Fibroblast of skin of left biceps (primary cell): Measurements from ENCODE around the gene SHB.

Source experiments
- DNase-seq, 2 experiments: peaks; one replicate each; pipeline ENCODE4 v3.0.0-alpha.2; 2013; ENCODE audit warnings: low read depth in 2 of 2

The SHB gene, protein sequence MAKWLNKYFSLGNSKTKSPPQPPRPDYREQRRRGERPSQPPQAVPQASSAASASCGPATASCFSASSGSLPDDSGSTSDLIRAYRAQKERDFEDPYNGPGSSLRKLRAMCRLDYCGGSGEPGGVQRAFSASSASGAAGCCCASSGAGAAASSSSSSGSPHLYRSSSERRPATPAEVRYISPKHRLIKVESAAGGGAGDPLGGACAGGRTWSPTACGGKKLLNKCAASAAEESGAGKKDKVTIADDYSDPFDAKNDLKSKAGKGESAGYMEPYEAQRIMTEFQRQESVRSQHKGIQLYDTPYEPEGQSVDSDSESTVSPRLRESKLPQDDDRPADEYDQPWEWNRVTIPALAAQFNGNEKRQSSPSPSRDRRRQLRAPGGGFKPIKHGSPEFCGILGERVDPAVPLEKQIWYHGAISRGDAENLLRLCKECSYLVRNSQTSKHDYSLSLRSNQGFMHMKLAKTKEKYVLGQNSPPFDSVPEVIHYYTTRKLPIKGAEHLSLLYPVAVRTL

DNA sequence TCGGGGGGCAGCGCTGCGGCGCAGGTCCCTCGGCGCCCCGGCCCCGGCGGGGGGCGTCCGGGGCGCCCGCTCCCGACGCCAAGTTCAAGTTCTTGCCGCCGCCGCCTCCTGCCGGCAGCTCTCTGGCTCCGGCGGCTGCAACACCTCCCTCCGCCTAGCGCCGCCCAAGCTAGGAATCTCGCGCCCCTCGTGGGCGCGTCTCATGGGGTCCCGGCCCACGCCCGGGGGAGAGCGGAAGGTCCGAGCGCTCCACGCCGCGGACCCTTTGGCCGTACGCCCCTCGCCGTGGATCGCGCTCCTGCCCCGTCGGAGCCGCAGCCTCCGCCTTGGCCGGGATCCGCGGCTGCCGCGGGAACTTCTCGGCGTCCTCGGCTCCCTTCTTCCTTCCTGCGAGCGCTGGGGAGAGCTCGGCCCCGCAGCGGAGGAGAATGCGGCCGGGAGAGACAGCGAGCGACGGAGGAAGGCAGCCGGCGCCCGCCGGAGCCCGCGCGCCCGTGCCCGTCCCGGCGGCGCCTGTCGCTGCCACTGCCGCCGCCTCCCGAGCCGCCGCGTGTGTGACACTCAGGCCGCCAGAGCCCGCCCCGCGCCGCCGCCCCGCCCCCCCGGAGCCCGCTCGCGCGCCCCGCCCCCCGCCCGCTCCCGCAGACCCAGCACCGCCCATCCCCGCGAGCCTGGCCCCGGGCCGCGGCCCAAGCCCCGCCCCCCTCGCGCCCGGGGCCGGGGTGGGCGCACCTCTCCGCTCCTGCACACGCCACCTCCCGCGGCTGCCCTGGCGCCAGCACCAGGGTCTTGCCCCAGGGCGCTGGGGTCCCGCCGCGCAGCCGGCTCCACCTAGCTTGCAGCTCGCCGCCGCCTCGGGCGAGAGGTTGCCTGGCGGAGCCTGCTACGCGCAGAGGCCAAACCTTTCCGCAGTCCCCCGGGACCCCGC, at the start of gene SHB:
Gene SHB (minus strand): TSS at position 527 of the 928 bp plus-strand sequence. CDS start 582 bp downstream, outside the sequence.
- no peak for DNase-seq

DNA sequence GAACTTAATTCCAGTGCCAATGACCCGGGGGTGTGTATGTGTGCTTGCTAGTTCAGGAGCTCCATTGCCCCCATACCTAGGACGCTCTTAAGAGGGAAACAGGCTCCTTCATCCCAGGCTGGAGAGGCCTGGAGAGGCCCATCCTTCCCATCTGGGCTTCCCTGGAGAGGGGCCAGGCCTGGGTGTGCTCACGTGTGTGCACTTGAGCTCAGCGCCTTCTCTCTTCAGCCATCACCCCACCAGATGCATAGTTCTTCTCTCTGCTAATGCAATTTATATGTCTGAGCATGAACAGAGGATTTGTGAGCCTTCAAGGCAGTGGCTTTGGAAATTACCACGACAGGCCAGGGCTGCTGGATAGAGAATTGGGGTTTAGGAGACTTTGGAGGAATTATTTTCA, 48.6 kb upstream of the SHB start:
- DNase-seq = no peak

DNA sequence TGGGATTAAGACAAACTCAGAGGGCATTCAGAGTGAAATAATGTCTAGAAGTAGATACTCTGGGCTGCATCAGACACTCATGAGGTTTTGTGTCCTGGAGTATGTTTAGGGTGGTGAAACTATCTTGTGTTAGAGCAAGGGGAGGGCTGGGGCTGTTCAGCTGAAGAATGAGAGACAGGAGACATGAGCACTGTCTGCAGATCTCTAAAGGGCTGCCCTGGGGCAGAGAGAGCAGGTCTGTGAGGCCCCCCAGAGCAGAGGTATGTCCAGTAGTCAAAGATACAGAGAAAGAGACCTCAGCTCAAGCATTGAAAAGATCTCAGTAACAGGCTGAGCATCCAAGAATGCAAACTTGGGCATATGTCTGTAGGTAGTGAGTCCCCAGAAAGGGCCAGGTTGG, 45.9 kb upstream of the SHB start:
- no peak for DNase-seq

DNA sequence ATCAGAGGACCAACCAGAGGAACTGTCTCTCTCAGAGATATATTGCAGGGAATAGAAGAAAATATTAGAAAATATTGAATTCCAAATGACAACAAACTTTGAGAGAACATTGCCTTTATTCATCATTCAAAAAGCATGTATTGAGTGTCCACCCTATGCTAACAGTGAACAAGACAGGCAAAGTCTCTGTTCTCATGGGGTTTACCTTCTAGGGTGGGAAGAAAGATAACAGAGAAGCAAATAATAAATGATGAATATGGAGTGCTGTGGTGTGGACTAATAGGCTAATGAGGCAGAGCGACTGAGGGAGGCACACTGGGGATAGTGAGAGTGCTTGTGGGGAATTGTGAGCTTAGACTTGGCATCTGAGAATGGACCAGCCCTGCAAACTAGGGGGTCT, 43.4 kb upstream of the SHB start:
- no peak for DNase-seq

DNA sequence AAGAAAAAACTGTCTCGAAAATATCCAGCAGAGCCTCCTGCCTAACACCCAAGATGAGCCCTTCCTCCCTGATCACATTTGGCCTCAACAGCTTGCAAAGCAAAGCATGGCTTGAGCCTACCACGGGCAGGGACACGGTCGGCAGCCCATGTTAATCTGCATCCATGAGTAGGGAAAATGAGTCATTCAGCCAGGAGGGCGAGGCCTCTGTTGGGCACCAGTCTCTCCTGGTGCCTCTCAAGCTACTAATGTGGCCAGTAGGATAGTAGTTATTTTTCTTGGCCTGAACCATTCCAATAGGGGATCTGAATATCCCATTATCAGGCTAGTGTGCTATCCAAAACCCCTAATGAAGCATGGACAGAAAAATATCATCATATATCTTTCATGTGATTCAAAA, 43.0 kb upstream of the SHB start:
- DNase-seq = no peak

DNA sequence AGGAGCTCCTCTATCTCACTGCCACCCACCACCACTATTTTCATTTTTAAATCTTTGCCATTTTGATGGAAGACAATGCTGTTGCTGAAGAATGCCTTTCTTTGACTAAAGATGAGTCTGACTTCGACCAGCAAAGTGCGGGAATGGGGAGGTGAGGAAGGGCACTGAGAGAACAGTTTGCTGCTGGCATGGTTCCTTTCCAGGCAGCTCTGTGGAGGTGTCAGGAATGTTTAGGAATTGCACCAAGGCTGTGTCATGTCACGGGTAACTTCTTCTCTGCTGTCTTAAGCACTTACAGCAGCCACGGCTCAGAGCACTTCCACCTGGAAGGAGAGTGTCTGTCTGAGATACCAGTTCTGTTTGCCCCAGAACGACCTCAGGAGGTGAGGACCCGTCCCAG, 41.4 kb upstream of the SHB start:
- DNase-seq = no peak

DNA sequence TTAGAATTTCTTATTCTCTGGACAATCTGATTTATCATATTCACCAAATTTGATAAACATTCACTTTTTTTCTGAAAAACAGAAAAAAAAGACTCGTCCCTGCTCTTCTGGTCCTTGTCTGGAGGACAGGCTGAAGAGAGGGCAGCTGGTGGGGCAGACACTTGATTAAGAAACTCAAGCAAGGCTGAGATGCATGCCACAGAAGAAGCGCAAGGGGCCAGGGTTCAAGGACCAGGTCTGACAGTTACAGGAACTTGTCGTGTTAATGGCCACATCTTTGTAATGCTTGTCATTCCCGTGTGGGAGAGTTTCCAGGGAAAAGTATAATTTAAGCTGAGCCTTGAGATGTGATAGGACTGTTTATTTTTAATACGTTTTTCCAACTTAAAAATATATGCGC, 40.6 kb upstream of the SHB start:
- no peak for DNase-seq

DNA sequence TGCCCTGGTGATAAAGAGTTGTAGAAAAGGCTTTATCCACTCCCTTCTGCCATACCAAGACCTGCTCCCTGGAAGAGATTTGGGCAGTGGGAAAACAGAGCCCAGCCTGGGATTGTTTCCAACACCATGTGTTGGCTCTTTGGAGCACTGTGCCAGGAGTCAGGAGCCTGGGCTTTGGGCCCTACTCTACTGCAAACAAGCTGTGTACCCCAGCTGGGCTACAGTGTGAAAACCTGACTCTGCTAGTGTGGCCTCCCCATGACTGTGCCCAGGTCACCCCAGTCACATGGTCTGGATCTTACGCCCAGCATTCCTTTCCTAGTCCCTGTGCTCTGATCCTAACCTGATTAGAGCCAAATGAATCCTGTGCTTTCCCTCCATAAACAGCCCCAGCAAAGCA, 39.3 kb upstream of the SHB start:
- no peak for DNase-seq

DNA sequence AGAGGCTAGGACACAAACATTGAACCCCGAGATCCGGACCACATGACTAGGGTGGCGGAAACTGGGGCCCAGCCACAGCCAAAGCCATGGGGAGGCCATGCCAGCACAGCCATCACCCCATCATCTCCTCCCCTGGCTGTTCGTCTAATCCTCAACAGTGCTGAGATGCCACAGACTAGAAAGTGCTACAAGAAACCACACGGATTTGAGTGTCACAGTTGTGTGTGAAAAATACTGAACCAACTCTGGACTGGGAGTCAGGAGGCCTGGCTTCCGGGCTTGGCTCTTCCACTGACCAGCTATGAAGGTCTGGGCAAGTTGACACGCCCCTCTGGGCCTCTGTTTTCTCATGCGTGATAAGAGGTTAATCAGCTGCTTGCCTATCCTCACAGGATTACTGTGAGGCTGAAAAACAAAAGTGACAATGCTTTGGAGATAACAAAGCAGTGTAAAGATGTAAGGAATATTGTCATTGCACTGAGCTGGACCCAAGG, 38.8 kb upstream of the SHB start:
- DNase-seq = no peak

DNA sequence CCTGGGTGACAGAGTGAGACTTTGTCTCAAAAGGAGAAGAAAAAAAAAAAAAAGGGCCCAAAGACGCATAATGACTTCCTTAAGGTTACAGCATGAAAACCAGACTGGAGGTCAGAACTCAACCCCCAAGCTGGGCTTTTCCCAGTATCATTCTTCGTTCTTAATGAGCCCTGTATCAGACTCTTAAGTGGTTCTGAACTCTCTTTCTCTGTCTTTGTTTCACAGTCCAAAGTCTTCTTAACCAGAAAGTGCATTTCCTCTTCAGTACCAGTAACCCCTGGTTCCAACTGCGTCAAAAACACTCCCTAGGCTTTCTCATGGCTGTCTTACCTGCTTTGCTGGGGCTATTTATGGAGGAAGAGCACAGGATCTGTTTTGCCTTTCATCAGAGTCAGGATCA, 38.4 kb upstream of the SHB start:
- DNase-seq = no peak

DNA sequence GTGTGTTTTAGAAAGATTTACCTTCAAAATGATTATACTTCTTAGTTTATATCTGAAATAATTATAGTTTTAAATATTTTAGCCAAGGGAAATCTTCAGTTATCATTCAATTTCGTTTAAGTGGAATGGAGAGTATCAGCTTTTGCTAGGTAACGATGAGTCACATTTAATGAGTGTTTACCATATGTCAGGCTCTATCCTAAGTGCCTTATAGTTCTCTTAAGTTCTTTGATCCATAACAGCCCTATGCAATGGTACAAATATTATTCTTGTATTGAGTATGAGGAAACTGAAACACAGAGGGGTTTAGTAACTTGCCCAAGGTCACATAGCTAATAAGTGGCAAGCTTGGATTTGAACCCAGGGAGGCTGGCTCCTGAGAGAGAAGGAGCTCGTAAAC, 37.5 kb upstream of the SHB start:
- DNase-seq = no peak

DNA sequence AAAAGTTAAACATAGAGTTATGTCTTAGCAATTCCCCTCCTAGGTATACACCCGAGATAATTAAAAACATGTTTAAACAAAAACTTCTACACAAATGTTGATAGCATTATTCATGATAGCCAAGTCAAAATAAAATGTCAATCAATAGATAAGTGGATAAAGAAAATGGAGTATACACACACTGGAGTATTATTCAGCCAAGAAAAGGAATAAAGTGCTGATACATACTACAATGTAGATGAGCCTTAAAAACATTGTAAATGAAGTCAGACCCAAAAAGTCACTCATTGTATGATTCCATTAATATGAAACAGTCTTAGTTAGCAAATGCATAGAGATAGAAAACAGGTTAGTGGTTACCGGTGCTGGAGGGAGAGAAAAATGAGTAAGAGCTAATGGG, 34.3 kb upstream of the SHB start:
- DNase-seq = no peak

DNA sequence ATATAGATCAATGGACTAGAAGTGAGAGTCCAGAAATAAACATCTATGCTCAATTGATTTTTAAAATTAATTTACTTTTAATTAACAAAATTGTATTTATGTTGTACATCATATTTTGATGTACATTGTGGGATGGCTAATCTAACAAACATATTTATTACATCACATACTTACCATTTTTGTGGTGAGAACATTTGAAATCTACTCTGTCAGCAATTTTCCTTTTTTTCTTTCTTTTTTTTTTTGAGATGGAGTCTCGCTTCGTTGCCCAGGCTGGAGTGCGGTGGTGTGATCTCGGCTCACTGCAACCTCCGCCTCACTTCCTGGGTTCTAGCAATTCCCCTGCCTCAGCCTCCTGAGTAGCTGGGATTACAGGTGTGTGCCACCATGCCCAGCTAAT, 32.4 kb upstream of the SHB start:
- no peak for DNase-seq

DNA sequence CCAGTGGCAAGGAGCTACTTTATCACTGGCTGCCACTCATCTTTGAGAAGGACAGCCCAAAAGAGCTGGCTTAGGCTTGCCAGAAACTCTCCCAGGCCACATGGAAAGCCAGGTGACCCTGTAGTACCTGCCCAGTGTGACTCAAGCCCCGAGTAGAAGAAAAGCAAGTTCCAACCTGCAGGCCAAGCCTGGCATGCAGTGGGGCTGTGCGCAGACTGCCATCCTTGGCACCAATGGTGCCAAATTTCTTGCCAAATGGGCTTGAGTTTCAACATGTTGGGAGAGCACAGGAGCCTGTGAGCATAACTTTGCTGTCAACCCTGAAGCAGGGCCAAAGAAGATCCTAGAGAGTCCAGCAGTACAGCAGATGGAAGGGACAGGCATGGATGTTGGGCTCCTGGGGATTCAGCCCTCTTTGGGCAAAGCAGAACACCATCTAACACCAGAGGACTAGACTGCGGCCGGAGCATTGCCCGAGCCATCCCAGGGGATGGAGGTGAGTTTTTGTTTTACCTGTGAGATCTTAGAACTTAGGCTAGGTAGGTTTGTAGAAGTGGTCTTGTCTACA, 27.3 kb upstream of the SHB start:
- no peak for DNase-seq

DNA sequence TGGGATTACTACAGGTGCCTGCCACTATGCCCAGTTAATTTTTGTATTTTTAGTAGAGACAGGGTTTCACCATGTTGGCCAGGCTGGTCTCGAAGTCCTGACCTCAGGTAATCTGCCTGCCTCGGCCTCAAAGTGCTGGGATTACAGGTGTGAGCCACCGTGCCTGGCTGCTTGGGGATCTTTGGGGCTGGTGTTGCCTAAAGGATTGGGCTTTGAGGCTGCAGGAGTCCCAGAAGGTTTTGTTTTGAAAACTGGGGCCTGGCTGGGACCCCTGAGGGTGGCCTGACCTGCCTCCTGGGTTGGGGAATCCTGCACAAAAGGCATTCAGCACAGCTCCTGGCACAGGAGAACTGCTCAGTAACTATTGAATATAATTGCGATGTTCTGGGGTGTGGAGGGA, 25.1 kb upstream of the SHB start:
- DNase-seq = no peak

DNA sequence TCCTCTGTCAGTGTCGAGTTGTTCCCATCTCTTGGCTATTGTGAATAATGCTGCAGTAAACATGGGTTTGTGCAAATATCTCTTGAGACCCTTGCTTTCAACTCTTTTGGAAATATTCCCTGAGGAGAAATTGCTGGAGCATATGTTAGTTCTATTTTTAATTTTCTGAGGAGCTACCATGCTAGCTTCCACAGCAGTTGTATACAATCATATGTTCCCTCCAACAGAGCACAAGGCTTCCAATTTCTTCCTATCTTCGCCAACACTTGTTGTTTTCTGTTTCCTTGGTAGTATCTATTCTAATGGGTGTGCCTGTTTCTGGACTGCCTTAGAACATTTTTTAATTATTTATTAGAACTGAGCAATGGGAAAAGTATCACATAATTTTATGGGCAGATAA, 23.6 kb upstream of the SHB start:
- DNase-seq = no peak

DNA sequence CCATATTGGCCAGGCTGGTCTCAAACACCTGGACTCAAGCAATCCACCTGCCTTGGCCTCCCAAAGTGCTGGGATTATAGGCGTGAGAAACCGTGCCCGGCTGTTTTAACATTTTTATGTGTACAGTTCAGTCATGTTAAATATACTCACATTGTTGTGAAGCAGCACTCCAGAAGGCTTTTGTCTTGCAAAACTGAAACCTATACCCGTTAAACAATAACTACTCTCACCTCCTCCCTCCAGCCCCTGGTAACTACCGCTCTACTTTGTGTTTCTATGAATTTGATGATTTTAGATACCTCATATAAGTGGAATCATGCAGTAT, 23.1 kb upstream of the SHB start:
- DNase-seq = no peak

DNA sequence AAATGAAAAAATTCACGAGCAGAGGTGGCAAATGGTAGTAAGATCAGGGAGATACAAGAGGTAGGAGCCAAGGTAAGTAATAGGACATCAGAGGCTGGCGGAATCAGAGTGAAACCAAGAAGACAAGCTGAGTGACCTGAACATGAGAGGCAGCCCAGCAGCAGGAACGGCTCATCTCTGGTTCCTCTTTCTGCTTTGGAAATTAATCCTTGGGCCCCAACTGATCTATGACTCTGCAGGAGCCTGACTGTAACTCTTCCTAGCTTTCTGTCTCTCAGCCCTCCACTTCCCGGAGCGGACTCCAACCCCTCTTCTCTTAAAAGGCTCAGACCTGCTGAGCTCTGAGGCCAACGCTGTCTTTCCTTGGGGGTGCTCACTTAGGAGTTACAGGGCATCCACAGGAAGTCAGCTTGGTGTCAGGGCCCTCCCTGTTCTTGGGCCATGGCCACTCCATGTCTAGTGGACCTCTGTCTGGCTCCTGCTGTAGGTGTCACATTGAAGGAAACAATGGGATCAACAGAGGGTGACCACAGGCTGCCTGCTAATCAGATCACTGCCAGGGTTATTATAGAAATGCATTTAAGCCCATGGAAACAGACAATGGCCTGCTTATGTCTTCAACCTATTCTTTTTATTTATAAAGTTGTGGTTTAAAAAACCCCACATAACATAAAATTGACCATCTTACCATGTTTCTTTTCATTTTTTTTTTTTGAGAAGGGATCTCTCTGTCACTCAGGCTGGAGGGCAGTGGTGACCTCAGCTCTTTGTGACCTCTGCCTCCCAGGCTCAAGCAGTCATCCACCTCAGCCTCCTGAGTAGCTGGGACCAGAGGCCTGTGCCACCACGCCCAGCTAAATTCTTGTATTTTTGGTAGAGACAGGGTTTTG, 22.5 kb upstream of the SHB start:
- DNase-seq = no peak

DNA sequence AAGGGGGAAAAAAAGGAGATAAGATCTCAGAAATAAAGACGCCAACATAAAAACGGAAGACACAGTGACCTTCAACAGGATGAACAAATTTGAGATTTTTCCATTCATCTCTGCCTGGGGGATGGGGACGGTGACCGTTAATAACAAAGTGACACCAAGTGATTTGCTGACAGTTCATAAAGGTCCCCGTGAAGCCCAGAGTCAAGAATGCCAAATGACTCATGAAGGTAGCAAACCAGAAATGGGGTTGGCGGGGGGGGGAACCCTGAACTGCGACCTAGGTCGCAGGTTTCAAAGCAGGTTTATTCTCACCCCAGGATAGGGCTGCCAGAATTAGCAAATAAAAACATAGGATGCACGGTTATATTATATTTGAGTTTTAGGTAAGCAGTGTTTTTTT, 21.1 kb upstream of the SHB start:
- no peak for DNase-seq

DNA sequence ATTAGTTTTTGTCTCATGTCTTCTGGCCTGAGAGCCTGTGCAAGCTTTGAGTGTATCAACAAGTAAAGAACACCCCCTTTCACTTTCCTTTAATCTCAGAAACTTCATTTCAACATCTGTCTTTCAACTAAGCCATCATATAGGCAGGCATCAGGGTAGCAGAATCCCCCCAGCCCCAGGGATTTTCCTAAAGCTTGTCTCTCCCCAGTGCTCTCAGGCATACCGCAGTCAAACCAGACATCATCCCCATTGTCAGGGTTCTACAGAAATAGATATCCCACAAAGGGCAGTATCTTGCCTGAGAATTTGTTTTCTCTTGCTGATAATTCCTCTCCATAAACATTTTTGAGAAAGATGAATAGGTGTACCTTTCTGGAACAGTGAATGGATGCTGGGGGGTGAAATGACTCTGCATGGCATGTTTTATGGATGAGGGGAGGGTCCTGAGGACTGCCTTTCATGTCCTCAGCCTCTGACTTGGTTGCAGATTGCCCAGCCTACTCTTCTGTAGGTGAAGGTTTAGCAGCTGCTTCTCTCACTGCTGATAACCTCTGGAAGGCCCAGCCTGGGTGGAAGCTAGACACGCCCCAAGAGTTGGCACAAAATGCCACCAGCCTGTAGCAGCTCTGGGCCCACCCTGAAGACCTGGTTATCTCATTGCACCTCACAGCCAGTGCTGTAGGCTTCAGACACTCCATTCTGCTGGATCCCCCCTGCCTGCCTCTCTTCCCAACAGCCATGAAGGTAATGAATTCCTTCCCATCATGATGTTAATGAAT, 20.5 kb upstream of the SHB start:
- no peak for DNase-seq
